Suppressor macrophage treated with lipopolysaccharide for 4 hours (primary cell): ENCODE results near the gene R3HDM2.
"Not testable (repeated sequence)": the region's sequence is repeated elsewhere in the genome, so short reads cannot be mapped to it uniquely, and the experiment has no call there.

ENCODE experiments used
- DNase-seq: peaks from one replicate; pipeline ENCODE4 v3.0.0-alpha.2; 2020

R3HDM2 gene

DNA sequence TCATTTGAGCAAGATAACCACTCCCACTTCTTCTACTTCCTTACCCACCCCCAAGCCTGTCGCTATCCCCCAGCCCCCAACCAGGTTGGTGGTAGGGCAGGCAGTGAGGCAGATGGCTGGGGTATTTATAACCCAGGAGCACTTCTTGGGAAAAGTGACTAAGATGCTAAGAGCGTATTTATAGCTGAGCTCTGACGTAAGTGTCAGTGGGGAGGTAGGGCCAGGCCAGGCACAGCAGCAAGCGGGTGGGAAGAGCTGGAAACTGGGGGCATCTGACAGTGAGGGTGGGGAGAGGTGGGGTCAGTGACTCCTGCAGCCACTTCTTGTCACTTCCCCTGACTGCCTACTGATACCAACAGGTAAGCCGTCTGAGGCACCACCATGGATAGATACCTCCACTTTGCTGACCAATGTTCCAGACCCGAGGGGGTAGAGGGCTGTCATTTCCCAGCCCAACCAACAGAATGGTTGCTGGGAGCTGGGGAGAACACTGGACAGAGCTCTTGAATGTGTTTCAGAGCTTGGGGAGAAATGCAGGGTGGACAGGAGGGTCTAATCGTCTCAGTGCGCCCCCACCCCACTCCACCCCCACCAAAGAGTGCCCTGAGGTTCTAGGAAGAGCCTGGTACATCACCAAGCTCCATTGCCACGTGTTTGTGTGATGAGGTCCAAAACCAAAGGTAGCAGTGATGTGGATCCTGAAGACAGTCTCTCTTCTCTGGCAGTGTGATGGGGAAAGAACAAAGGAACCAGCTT lies 21.5 kb upstream of the R3HDM2 start:
- no peak for DNase-seq

DNA sequence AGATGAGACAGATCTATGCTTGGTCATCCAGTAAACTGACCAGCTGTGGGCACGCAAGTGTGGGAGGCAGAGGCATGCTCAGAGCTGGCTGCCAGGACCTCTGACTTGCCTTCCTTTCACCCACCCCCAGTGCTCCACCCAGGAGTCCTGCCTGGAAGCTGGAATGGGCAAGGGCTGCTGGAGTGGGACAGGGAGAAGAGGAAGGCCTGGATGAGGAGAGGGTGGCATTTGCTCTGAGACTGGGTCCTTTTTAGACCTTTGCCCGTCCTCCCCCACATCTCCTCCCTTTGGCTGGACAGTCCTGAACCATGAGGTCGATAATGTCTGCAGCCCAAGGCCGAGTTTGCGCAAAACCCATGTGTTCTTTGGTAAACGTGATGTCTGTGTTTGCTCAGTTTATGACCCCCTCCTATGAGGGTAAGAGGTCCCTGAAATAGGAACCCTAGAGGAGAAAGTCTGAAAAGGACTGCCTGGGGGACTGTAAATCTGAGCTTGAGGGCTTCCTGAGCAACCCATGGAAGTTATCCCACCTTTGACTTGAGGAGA lies 20.5 kb upstream of the R3HDM2 start:
- no peak for DNase-seq

DNA sequence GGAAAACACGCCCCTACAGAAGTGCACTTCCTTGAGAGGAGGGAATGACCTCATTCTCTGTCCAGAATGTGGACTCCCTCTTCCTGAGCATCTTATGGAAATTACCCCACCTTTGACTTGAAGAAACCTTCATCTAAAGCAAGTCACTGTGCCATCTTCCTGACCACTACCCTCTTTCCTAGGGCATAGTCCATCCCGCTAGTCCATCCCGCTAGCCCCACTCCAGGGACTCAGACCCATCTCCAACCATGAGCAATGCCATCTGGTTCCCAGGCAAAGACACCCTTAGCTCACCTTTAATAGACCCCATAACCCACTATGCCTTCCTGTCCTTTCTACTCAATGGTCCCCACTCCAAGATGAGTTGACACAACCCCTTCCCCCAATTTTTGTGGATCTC lies 19.2 kb upstream of the R3HDM2 start:
- DNase-seq = no peak

DNA sequence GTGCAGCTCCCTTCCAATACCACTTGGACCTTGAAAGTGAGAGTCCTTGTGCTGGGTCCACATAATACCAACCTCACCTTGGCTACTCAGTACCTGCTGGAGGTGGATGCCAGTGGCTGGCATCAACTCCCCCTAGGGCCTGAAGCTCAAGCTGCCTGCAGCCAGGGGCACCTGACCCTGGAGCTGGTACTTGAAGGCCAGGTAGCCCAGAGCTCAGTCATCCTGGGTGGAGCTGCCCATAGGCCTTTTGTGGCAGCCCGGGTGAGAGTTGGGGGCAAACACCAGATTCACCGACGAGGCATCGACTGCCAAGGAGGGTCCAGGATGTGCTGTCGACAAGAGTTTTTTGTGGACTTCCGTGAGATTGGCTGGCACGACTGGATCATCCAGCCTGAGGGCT lies 18.5 kb upstream of the R3HDM2 start:
- no peak for DNase-seq

DNA sequence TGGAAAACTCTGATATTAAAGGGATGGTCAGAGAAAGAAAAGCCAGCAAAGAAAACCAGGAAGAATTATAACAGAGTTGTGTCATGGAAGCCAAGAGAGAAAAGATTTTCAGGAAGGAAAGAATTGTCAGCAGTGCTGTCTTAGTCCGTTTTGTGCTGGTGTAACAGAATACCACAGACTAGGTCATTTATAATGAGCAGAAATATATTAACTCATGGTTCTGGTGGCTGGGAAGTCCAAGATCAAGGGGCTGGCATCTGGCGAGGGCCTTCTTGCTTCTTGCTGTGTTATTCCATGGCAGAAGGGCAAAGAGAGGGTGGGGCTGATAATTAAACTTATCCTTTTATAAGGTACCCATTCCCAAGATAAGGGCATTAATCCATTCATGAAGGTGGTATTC lies 17.8 kb upstream of the R3HDM2 start:
- DNase-seq = no peak

DNA sequence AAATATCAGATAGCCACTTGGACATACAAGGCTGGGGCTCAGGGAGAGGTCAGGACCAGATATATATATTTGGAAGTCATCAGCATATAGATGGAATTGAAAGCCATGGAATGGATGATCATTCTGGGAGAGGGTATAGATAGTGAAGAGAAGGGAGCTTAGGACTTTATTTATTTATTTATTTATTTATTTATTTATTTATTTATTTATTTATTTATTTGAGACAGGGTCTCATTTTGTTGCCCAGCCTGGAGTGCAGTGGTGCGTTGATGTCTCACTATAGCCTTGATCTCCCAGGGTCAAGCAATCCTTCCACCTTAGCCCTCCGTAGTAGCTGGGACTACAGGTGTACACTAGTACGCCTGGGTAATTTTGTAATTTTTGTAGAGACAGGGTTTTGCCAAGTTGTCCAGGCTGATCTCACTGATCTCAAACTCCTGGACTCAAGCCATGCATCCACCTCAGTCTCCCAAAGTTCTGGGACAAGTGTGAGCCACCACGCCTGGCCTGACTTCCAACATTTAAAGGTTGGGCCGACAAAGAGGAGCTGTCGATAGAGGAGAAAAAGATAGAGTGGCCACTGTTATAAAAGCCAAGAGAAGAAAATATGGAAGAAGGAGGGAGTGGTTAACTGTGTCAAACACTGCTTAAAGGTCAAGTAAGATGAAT lies 15.6 kb upstream of the R3HDM2 start:
- DNase-seq = no peak

DNA sequence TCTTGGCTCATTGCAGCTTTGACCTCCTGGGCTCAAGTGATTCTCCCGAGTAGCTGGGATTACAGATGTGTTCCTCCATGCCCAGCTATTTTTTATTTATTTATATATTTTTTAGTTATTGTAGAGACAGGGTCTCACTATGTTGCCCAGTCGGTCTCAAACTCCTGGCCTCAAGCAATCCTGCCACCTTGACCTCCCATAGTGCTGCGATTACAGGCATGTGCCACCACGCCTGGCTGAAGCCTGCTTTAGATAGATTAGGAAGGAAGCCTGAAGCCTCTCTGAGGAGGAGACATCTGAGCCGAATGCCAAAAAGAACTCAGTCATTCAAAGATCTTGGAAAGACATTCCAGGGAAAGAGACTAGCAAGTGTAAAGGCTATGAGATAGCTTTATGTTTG lies 13.9 kb upstream of the R3HDM2 start:
- no peak for DNase-seq

DNA sequence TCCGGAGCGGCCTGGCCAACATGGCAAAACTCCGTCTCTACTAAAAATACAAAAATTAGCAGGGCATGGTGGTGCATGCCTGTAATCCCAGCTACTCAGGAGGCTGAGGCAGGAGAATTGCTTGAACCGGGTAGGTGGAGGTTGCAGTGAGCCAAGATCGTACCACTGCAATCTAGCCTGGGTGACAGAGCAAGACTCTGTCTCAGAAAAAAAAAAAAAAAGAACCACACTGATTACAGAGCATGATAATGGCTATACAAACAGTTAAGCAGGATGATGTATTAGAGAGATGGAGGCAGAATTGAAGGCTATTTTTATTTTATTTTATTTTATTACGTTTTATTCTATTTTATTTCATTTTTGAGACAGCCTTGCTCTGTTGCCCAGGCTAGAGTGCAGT lies 13.5 kb upstream of the R3HDM2 start:
- not testable (repeated sequence) for DNase-seq

DNA sequence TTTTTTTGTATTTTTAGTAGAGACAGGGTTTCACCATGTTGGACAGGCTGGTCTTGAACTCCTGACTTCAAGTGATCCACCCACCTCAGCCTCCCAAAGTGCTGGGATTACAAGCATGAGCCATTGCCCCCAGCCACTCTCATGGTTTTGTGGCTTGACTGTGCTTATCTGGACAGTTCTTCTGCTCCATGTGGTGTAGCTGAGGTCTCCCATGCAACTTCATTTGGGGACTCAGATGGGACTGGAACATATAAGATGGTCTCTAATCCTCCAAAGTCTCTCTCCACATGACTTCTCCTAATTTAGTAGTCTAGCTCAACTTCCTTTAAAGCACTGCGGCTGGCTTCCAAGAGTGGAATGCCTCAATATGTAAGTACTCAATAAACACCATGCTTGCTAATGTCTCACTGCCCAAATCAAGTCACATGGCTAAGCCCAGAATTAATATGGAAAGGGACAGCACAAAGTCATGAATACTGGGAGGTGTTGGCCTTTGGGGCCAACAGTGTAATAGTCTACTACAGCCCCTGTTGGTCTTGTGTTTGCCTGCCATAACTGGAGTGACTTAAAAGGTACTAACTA lies 11.1 kb upstream of the R3HDM2 start:
- DNase-seq = no peak

DNA sequence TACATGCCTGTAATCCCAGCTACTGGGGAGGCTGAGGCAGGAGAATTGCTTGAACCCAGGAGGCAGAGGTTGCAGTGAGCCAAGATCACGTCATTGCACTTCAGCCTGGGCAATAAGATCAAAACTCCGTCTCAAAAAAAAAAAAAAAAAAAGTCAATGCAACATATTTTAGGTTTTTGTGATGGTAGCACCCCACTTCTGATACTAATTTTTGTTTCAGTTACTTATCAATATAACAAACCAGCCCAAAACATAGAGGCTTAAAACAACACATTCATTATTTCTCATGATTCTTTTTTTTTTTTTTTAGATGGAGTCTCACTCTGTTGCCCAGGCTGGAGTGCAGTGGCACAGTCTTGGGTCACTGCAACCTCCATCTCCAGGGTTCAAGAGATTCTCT lies 10.6 kb upstream of the R3HDM2 start:
- DNase-seq = not testable (repeated sequence)

DNA sequence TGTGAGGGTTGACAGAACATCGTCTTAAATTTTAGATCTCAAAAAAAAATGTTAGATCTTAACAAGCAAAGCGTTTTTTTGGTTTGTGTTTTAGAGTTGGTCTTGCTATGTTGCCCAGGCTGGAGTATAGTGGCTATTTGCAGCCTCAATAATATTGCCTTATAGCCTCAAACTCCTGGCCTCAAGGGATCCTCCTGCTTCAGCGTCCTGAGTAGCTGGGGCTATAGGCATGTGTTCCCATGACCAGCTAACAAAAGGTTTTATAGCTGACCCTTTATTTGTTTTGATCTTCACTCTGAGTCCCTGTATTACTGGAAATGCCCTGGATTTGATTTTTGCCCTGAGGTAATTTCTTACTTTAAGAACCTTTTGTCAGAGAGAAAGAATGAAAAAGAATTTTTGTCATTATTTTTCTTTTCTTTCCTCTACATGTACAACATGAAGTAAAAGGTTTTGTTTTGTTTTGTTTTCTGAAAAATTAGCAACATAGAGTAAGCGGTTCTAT lies 9.0 kb upstream of the R3HDM2 start:
- DNase-seq = no peak

DNA sequence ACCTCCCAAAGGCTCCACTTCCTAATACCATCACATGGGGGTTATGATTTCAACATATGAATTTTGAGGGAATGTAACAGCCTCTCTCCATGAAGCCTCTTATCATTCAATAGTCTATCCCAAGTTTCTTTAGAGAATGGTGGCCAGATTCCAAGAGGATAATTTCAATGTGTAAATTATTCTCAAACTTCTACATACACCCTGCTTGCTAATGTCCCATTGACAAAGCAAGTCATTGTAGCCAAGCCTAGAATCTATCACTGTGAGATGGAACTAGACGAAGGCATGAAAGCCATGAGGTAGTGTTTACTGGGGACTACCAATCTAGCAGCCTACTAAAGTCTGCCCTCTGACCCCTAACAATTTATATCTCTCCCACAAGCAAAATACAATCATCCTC lies 7.6 kb upstream of the R3HDM2 start:
- DNase-seq = no peak

DNA sequence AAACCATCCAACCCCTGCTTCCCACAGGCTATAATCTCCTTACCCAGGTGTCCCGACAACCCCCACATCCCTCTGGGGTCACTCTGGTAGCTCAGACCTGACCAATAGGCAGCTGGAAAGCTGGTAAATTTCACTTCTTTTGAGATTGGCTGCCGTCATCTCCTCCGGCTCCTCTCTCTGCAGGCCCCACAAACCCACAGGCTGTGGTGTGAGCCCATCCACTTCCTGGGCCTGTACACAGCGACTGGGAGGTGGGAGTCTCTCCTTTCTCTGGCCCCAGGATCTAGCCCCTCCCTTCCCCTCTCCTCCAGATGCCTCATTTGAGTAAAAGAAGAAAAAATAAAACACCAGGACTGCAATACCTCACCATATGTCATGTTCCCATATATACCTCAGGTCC lies 4.5 kb upstream of the R3HDM2 start:
- DNase-seq = no peak

DNA sequence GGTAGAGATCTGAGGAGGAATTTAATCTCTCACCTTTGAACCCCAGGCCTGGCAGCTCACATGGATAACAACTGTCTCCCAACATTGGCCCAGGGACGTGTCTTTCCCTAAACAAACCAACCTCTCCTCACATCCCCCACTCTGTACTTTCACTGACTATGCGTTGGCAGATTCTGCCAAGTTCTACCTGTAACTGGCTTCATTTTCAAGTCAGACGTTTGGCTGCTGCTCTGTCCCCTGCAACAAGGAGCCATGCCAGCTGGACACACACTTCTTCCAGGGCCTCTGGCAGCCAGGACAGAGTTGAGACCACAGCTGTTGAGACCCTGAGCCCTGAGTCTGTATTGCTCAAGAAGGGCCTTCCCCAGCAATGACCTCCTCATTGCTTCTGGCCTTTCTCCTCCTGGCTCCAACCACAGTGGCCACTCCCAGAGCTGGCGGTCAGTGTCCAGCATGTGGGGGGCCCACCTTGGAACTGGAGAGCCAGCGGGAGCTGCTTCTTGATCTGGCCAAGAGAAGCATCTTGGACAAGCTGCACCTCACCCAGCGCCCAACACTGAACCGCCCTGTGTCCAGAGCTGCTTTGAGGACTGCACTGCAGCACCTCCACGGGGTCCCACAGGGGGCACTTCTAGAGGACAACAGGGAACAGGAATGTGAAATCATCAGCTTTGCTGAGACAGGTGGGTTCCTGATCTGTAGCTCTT lies 3.8 kb upstream of the R3HDM2 start, which contains the start of gene INHBC:
Gene INHBC (plus strand): TSS at position 268 of the 707 bp plus-strand sequence. CDS start 103 bp downstream, at position 371.
- no peak for DNase-seq

DNA sequence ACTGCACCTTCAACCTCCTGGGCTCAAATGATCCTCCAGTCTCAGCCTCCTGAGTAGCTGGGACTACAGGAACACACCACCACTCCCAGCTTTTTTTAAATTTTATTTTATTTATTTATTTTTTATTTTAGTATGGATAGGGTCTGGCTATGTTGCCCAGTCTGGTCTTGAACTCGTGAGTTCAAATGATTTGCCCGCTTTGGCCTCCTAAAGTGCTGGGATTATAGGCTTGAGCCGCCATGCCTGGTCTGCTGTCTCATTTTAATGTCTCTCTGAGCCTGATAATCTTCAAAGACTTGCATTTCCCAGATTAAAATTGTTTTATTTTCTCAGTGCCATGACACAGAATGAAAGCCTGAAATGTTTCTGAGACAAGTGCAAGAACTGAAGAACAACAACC lies 2.5 kb upstream of the R3HDM2 start:
- no peak for DNase-seq

DNA sequence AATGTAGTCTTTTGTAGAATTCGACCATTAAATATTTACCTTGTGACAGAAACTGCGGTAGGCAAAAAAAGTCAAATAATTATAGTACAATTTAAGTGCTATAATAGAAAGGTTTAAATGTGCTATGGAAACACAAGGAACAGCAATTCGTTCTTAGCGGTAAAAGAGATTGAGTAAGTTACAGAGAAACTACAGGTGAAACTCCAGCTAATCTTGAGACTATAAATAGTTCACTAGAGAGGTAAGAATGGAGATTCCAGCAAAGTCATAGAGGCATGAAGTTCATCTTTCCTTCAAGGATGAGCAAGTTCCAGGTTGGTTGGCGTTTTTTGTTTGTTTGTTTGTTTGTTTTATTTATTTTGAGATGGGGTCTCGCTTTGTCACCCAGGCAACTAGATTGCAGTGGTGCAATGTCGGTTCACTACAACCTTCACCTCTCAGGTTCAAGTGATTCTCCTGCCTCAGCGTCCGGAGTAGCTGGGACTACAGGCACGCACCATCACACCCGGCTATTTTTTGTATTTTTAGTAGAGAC lies 878 bp upstream of the R3HDM2 start:
- DNase-seq = no peak

DNA sequence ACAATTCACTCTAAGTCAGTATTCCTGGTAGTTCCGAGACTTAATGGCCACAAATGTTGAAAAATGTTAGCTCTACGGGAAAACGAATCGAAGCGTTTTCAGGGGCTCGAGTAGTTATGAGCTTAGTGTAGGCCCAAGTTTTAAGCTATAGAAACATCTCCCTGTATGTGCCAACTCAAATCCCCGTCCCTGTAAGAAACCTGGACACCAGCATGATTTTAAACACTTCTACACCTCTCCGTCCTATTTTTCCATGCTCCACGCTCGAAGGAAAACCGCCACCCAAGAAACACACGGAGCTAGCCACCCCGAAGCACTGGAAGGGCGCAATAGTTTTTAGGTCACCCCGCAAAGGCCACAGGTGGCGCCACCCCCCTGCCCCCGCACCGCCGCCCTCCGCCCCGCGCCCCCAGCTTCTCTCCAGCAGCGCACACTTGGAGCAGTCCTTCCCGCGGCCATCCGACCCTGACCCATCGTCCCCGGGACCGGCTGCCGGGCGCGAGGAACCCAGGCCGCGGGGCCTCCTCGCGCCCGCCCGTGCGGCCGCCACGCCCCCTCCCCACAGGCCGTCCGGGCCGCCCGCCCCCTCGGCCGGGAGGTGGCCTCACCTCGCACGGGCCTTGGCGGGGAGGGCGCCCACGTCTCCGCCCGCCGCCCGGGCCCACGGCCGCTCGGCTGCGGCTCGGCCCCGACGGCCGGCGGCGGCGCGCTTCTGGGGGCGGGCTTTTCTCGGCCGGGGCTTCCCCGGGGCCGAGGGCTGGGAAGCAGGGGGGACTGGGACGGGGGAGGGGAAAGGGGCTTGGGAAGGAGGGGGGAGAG lies 522 bp downstream of the R3HDM2 start:
- DNase-seq = peak; percentile 13

DNA sequence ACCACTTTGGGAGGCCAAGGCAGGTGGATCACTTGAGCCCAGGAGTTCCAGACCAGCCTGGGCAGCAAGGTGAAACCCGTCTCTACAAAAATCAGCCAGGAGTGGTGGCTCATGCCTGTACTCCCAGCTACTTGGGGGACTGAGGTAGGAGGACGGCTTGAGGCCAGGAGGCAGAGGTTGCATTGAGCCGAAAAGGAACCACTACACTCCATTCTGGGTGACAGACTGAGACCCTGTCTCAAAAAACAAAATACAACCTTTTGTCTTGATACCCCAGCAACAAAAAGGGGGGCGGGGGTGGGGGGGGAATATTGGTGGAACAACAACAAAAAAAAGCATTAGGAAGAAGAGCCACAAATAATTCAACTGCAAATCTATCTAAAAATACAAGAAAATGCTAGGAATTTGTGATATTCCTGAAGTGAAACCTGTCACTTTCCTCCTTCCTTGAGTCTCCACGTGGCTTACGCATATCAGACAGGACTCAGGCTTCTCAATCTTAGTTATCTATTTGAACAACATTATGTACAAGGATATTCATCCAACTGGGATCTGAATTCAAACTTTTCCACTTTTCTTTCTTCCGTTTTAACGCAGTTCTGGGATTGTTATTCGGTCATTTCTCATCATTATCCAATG lies 1.3 kb downstream of the R3HDM2 start:
- peak; percentile 19 for DNase-seq

DNA sequence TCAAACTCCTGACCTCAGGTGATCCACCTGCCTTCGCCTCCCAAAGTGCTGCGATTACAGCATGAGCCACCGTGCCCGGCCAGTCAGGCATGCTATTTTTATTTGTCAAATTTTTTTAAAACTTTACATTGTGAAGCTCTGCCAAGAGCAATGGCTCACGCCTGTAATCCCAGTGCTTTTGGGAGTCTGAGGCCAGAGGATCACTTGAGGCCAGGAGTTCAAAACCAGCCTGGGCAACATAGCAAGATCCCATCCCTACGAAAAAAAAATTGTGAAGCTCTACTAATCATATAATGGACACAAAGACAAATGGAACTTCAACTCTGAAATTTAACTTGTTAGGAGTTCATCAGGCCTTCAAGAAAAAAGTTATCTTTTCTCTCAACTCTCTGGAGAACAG lies 1.9 kb downstream of the R3HDM2 start:
- DNase-seq = no peak

DNA sequence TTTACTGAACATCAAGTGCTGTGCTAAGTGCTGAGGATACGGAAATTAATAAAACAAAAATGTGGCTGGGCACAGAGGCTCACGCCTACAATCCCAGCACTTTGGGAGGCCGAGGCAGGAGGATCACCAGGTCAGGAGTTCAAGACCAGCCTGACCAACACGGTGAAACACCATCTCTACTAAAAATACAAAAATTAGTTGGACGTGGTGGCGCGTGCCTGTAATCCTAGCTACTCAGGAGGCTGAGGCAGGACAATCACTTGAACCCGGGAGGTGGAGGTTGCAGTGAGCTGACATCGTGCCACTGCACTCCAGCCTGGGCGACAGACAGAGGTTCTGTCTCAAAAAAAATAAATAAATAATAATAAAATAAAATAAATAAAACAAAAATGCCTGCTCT lies 3.9 kb downstream of the R3HDM2 start:
- not testable (repeated sequence) for DNase-seq

DNA sequence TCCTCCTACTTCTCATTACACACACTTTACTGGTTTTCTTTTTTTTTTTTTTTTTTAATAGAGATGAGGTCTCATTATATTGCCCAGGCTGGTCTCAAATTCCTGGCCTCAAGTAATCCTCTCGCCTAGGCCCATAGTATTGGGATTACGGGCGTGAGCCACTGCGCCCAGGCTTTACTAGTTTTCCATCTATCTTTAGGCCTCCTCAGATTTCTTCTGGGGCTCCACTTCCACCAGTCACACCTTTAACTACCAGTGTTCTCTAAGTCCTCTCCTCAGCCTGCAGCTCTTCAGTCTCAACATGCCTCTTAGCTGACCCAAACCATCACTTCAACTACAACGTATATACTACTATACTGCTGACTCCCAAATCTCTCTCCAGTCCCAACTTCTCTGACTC lies 10.4 kb downstream of the R3HDM2 start:
- DNase-seq = no peak
